NCI-H2081 (cell line): ENCODE results near the gene ZFP62.
"Not testable (repeated sequence)": the region's sequence is repeated elsewhere in the genome, so short reads cannot be mapped to it uniquely, and the experiment has no call there.

Experiments
- DNase-seq, 2 experiments: peaks; one replicate each; lab custom pipeline; 2025; lab: John Stamatoyannopoulos, UW

ZFP62 gene

GRCh38 chr5:180830253-180831138, 30.6 kb downstream of the ZFP62 start:
- peak; percentile 61 to 63 for DNase-seq

GRCh38 chr5:180829726-180830125, 31.4 kb downstream of the ZFP62 start:
- no peak for DNase-seq

GRCh38 chr5:180828756-180829531, 32.1 kb downstream of the ZFP62 start:
- DNase-seq = not testable (repeated sequence)

GRCh38 chr5:180827374-180827773, 33.7 kb downstream of the ZFP62 start:
- DNase-seq = not testable (repeated sequence)

- no peak for DNase-seq
Observed at GRCh38 chr5:180825768-180826525, 35.1 kb downstream of the ZFP62 start.

GRCh38 chr5:180824630-180825476, 36.2 kb downstream of the ZFP62 start:
- DNase-seq = no peak

GRCh38 chr5:180823940-180824629, 37.0 kb downstream of the ZFP62 start:
- DNase-seq = no peak

- DNase-seq = no peak
Observed at GRCh38 chr5:180823346-180823745, 37.7 kb downstream of the ZFP62 start.

GRCh38 chr5:180821538-180821937, 39.5 kb downstream of the ZFP62 start:
- DNase-seq = no peak

- no peak for DNase-seq
Observed at GRCh38 chr5:180820788-180821321, 40.2 kb downstream of the ZFP62 start.

- no peak for DNase-seq
Observed at GRCh38 chr5:180818677-180819341, 42.3 kb downstream of the ZFP62 start.

- no peak for DNase-seq
Observed at GRCh38 chr5:180817893-180818674, 43.0 kb downstream of the ZFP62 start.

- no peak for DNase-seq
Observed at GRCh38 chr5:180816608-180817534, 44.2 kb downstream of the ZFP62 start.

GRCh38 chr5:180815293-180815917, 45.7 kb downstream of the ZFP62 start:
- DNase-seq = no peak

GRCh38 chr5:180813420-180813819, 47.7 kb downstream of the ZFP62 start:
- DNase-seq = no peak

- DNase-seq = no peak
Observed at GRCh38 chr5:180811623-180812124, 49.4 kb downstream of the ZFP62 start.

- no peak for DNase-seq
Observed at GRCh38 chr5:180810959-180811622, 50.0 kb downstream of the ZFP62 start.
